Activated T-helper 1 cell treated with anti-CD3 and anti-CD28 coated beads, Interleukin-12 subunit alpha, Interleukin-12 subunit beta, Interleukin-2, Interleukin-4 antibody, amounts not matched to agents 30 ng/mL and 10 ng/mL and 1 ng/mL, durations not matched to agents 14 hours and 24 hours and 36 hours (primary cell): ENCODE data around the gene H2AZ1. TPM values are rescaled to one million over a fixed set of nuclear protein-coding genes. Genes with fewer than 3 reads are reported as not detected.
"Not testable (repeated sequence)": the region's sequence is repeated elsewhere in the genome, so short reads cannot be mapped to it uniquely, and the experiment has no call there.

Source experiments
- DNase-seq: peaks from one replicate; pipeline ENCODE4 v3.0.0; 2021; ENCODE audit warnings: low spot score
- H3K27ac Mint-ChIP-seq: one replicate; pipeline ENCODE4 v1.8.0; 2021; ENCODE audit warnings: mild to moderate bottlenecking, mixed read lengths
- H3K27me3 Mint-ChIP-seq: one replicate; pipeline ENCODE4 v1.8.0; 2022; ENCODE audit warnings: mild to moderate bottlenecking, moderate library complexity, mixed read lengths; ENCODE audit not compliant: insufficient read depth
- H3K36me3 Mint-ChIP-seq: one replicate; pipeline ENCODE4 v1.8.0; 2021; ENCODE audit warnings: low read depth, mixed read lengths
- H3K4me1 Mint-ChIP-seq: one replicate; pipeline ENCODE4 v1.8.0; 2021; ENCODE audit warnings: low read depth, mixed read lengths
- H3K4me3 Mint-ChIP-seq: one replicate; pipeline ENCODE4 v1.8.0; 2021; ENCODE audit warnings: mild to moderate bottlenecking, moderate library complexity, mixed read lengths
- H3K9me3 Mint-ChIP-seq: one replicate; pipeline ENCODE4 v1.8.0; 2021; ENCODE audit warnings: mixed read lengths
- intact Hi-C: fragments of 100-400 bp; cut with micrococcal nuclease; formaldehyde crosslinking; loops from one replicate; pipeline ENCODE4 v1.15.1; 2024
- total RNA-seq: library from RNA; stranded (reverse); gene quantifications from 2 replicates; pipeline ENCODE4 v1.2.3, GENCODE V29; 2022

The H2AZ1 gene
- total RNA-seq, 1 donor from 2014 or later: 447 TPM

DNA sequence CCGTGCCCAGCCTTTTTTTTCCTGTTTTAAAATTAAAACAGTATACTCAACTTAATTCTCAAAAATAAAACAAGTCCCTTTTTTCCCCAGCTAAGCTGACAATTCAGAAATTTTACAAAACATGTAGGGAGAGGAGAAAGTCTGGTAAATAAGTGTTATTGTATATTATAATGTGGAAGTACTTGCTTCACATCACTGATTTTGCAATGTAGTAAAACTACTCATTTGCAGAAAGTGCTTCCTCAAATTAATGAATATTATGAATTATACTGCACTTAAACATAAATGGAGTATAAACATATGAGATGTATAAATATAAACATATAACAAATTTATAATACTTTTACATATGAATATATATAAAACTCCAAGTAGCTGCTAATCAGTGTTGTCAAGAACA is 11.6 kb upstream of the H2AZ1 start:
- H3K4me1 Mint-ChIP-seq: no peaks in the 10 kb centered on the region
- no peaks in the 10 kb centered on the region for H3K36me3 Mint-ChIP-seq
- H3K4me3 Mint-ChIP-seq: no peak overlapping the region
- no peak overlapping the region for H3K27ac Mint-ChIP-seq
- intact Hi-C loops: no loop called here
- no peak for DNase-seq
- H3K27me3 Mint-ChIP-seq: peaks cover 14% of the 10 kb centered on the region
- H3K9me3 Mint-ChIP-seq: peaks cover 7% of the 10 kb centered on the region

DNA sequence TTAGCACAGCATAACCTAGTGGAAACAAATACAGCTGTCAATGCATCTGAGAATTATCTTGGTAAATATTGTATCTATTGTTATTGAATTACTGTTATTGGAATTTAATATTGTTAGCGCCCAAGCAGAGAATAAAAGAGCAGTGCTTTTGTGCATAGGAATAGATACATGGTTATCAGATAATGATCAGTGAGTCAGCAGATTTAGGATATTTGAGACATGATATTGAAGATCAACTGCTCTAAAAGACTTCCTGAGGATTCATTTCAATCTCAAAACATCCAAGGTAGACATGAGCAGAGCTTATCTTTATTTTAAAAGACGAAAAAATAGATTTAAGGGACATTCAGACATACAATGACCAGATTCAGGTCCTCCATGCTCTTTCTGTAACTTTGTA is 10.6 kb upstream of the H2AZ1 start:
- H3K27ac Mint-ChIP-seq: no peak overlapping the region
- intact Hi-C loops: no loop called here
- no peaks in the 10 kb centered on the region for H3K4me1 Mint-ChIP-seq
- no peaks in the 10 kb centered on the region for H3K36me3 Mint-ChIP-seq
- peaks cover 14% of the 10 kb centered on the region for H3K27me3 Mint-ChIP-seq
- no peak overlapping the region for H3K4me3 Mint-ChIP-seq
- DNase-seq: no peak
- H3K9me3 Mint-ChIP-seq: peaks cover 12% of the 10 kb centered on the region

DNA sequence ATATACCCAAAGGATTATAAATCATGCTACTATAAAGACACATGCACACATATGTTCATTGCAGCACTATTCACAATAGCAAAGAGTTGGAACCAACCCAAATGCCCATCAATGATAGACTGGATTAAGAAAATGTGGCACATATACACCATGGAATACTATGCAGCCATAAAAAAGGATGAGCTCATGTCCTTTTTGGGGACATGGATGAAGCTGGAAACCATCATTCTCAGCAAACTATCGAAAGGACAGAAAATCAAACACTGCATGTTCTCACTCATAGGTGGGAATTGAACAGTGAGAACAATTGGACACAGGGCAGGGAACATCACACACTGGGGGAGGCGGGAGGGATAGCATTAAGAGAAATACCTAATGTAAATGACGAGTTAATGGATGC is 8.1 kb upstream of the H2AZ1 start:
- H3K4me1 Mint-ChIP-seq, H3K27ac Mint-ChIP-seq, H3K36me3 Mint-ChIP-seq, DNase-seq, H3K4me3 Mint-ChIP-seq, intact Hi-C loops: not testable (repeated sequence)
- peaks cover 12% of the 10 kb centered on the region for H3K9me3 Mint-ChIP-seq
- peaks cover 12% of the 10 kb centered on the region for H3K27me3 Mint-ChIP-seq

DNA sequence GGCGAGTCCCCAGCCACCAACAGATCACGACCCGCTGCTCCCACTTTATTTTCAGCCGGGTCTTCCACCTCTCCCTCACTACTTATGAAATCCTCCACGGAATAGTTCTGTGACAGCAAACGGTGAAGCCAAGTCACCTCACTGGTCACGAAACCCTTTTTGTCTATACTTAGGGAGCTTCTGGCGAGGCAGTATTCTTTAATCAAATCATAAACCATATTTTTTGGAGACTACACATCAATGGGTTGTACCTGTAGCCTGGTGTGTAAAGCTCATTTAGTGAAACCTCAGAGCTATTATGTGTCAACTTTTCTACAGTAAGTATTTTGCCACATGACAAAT is 809 bp upstream of the H2AZ1 start:
- intact Hi-C loops: loop anchor here (1.0 to 2.0 kb wide), 7 partner anchors 57 to 1808 kb away; partner anchors contain the start of genes DAPP1, EIF4E, LAMTOR3 and PPP3CA
- Mint-ChIP-seq H3K4me3 (no peak overlapping the region), H3K4me1 (peaks cover 17% of the 10 kb centered on the region), H3K27ac (no peak overlapping the region), H3K27me3 (no peaks in the 10 kb centered on the region), H3K36me3 (peaks cover 13% of the 10 kb centered on the region), H3K9me3 (no peaks in the 10 kb centered on the region)
- DNase-seq: no peak

DNA sequence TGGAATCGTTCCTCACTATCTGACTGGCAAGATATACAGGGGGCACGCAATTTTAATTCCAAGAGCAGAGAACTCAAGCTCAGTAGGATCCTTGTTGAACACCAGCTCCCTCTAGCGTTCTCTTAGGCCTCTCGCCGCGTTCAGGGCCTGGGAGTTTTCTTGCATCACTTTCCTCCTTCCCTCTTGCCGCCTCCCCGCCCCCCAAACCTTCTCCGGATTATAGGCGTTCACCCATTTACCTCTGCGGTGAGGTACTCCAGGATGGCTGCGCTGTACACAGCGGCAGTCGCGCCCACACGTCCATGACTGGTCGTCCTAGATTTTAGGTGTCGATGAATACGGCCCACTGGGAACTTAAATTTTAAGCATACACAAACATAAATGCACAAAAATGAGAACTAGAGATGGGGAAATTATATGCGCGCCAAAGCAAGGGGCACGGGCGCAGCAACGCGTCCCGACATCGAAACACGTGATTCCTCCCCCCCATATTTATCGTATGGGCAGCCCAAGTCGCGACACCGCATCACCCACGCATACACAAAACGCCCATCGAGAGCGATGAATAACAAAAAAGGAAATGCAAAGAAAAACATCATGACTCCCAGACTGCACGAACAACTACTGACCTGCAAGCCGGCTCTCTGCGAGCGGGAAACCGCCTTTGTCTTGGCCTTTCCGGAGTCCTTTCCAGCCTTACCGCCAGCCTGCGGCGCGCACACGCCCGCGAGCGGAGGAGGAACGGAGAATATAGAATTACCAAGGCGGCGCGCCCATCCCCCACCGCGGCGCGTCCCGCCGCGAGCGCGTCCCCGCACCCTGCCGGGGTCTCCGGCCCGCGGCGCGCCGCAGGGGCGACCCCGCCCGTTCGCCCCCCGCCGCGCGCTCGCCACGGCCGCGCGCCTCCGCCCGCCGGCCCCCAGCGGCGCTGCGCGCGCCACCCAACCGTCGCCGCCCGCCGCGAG is 759 bp downstream of the H2AZ1 start:
- intact Hi-C loops: loop anchor here (1.0 to 10.0 kb wide), 11 partner anchors 37 to 1685 kb away; partner anchors contain the start of gene RAP1GDS1
- peaks cover 30% of the 10 kb centered on the region for H3K4me1 Mint-ChIP-seq
- H3K36me3 Mint-ChIP-seq: peaks cover 26% of the 10 kb centered on the region
- no peaks in the 10 kb centered on the region for H3K9me3 Mint-ChIP-seq
- no peak overlapping the region for H3K4me3 Mint-ChIP-seq
- peak; percentile 82 for DNase-seq
- no peaks in the 10 kb centered on the region for H3K27me3 Mint-ChIP-seq
- H3K27ac Mint-ChIP-seq: no peak overlapping the region

DNA sequence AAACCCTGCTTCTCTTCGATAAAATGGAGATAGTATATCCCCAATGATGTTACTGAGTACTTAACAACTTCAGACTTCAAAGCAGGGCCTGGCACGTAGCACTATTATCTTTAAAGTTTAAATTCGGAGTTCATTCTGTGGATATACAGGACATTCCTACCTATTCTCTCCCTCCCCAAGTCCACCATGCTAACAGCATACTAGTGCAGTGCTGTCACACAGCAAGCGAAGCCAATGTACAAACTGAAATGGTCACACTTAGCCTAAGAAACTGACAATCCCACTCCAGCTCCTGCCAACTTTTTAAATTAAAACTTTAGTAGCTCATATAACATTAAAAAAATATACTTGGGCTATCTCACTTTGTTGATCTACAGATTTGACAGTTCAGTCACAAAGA is 2.5 kb downstream of the H2AZ1 start:
- H3K27ac Mint-ChIP-seq: peak overlapping the region; percentile 98
- no peak overlapping the region for H3K4me3 Mint-ChIP-seq
- H3K9me3 Mint-ChIP-seq: no peaks in the 10 kb centered on the region
- DNase-seq: no peak
- H3K36me3 Mint-ChIP-seq: peaks cover 41% of the 10 kb centered on the region
- intact Hi-C loops: loop anchor here (2.0 to 10.0 kb wide), 10 partner anchors 35 to 1683 kb away; partner anchors contain the start of genes METAP1 and RAP1GDS1
- H3K4me1 Mint-ChIP-seq: peaks cover 48% of the 10 kb centered on the region
- no peaks in the 10 kb centered on the region for H3K27me3 Mint-ChIP-seq

DNA sequence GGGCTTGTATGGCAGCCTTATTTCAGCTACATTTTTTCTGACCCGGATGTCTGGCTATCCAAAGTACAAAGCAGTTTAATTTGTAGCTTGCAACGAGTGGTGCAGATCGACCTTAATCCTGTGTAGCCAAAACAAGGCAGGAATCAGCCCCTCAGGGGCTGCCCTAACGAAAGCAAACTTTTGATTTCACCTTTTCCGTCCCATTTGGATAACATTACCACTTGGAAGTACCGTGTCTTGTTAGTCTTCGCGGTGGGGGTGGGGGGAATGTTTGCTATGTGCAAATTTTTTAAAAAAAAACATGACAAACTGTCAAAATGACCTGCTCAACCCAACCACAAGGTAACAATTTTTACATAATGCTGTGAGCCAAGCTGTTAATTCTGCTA is 2.9 kb downstream of the H2AZ1 start:
- no peak for DNase-seq
- H3K27ac Mint-ChIP-seq: peak overlapping the region; percentile 98
- H3K36me3 Mint-ChIP-seq: peaks cover 40% of the 10 kb centered on the region
- no peaks in the 10 kb centered on the region for H3K9me3 Mint-ChIP-seq
- no peak overlapping the region for H3K4me3 Mint-ChIP-seq
- H3K27me3 Mint-ChIP-seq: no peaks in the 10 kb centered on the region
- H3K4me1 Mint-ChIP-seq: peaks cover 50% of the 10 kb centered on the region
- intact Hi-C loops: loop anchor here (2.0 to 10.0 kb wide), 9 partner anchors 35 to 1682 kb away; partner anchors contain the start of genes METAP1 and RAP1GDS1

DNA sequence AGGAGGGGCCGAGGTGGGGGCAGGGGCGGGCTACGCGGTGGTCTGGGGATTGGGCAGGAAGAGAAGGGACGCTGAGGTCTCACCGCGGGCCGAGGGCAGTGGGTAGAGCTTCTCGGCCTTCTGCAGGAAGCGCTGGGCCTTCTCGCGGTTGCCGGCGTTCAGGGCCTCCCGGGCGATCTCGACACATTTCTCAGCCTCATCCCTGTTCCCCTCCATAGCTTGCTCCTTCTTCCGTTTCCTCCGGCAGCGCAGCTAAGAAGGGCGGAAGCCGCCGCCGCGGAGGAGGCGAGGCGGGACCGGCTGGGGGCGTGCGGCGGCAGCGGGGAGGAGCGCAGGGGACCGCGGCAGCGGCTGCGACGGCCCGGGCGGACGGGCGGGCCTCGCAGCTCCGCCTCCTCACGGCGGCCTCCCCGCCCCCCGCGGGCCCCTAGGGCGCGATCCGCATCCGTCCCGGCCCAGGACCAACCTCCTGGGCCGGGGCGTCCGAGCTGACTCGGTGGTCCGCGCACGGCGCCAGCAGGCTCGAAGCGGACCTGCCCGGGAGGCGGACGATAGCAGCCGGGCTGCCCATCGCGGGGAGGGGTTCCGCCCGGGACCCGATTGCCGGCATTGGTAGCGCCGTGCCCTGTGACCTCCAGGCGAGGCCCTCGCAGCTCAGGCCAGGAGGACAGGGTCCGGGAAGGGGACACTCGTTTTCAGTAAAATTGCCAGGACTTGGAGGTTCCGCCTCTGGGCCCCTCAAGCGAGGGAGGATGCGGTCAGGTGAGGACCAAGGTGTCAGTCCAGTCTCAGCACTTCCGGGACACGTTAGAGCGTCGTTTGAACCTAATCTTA is 3.5 kb downstream of the H2AZ1 start, which contains the start of gene DNAJB14:
DNAJB14 (minus strand) TSS at position 263 of the 834 bp plus-strand sequence; CDS start at position 216, 47 bp downstream.
- DNase-seq: peak; percentile 83
- Mint-ChIP-seq H3K9me3 (no peaks in the 10 kb centered on the region), H3K27me3 (no peaks in the 10 kb centered on the region), H3K36me3 (peaks cover 40% of the 10 kb centered on the region), H3K4me1 (peaks cover 50% of the 10 kb centered on the region), H3K4me3 (peak within 1 kb of the TSS; percentile 100), H3K27ac (peak within 1 kb of the TSS; percentile 98)
- intact Hi-C loops: loop anchor here (1.0 to 10.0 kb wide), 11 partner anchors 34 to 1682 kb away; partner anchors contain the start of genes DAPP1, LAMTOR3, METAP1 and RAP1GDS1

DNA sequence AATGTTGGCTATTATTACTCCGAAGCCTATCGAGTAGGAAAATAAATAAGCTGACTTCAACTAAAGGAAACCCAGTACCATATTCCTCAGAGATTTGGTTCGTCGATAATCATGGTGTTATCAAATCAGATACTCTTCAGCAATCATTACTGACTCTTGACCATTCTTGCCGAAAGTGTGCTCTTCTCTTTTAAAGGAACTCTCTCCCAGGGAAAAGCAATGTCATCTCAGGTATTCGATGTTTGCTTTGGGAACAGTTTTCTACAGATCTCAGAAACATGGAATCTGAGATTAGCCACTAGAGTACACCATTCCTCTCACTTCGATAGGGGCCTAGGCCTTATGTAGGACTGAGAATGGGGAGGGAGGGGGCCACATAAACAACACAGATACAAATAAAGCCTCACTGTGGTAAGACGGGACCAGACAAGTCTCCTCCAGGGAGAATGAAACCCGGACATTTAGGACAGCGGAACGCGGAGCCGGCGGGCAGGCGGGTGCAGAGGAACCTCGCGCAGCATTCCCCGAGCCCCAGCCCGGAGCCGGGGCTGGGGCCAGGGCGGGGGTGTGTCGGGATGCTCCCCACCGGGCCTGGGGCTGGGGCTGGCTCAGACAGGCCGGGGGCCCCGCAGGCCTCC is 4.2 kb downstream of the H2AZ1 start:
- Mint-ChIP-seq H3K27ac (peak overlapping the region; percentile 98), H3K4me1 (peaks cover 57% of the 10 kb centered on the region), H3K27me3 (no peaks in the 10 kb centered on the region), H3K4me3 (peak overlapping the region; percentile 100), H3K36me3 (peaks cover 45% of the 10 kb centered on the region), H3K9me3 (no peaks in the 10 kb centered on the region)
- intact Hi-C loops: loop anchor here (1.0 to 10.0 kb wide), 11 partner anchors 34 to 1681 kb away; partner anchors contain the start of genes DAPP1, LAMTOR3, METAP1 and RAP1GDS1
- no peak for DNase-seq

DNA sequence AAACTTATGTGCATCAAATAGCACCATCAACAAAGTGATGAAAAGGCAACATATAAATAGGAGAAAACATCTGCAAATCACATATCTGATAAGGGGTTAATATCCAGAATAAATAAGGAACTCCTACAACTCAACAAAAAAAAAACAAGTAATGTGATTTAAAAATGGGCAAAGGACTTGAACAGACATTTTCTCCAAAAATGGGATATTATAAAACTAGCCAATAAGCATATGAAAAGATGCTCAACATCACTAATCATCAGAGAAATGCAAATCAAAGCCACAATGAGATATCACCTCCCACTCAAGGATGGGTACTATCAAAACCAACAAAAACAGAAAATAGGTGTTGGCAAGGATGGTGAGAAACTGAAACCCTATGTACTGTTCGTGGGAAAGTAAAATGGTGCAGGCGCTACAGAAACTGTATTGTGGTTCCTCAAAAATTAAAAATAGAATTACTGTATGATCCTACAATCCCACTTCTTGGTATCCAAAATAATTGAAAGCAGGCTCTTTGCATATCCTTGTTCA is 6.1 kb downstream of the H2AZ1 start:
- intact Hi-C loops: loop anchor here (10.0 kb wide), 3 partner anchors 1279 to 1679 kb away; partner anchors contain the start of gene RAP1GDS1
- Mint-ChIP-seq H3K4me3 (peak overlapping the region; percentile 100), H3K27ac (no peak overlapping the region)

DNA sequence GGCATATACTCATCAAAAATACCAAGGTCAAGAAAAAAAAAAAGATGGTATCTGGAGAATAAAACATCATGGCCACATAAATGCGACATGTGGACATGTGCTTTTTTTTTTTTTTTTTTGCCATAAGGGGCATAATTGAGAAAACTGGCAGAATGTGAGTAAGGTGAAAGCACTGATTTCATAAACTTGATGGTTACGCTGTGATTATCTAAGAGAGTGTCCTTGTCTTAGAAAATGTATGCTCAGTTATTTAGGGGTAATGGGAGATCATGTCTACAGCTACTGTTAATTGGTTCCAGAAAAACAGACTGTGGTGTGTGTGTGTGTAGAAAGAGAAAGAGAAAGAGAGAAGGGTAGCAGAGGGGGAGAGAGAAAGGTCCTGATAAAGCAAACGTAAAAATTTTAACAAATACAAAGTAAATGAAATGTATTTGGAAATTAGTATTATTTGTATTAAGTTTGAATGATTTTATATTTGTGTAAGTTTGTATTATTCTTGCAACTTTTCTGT is 11.8 kb downstream of the H2AZ1 start:
- intact Hi-C loops: no loop called here
- peak overlapping the region; percentile 46 for H3K27ac Mint-ChIP-seq
- H3K4me1 Mint-ChIP-seq: peaks cover 21% of the 10 kb centered on the region
- H3K27me3 Mint-ChIP-seq: no peaks in the 10 kb centered on the region
- peaks cover 19% of the 10 kb centered on the region for H3K9me3 Mint-ChIP-seq
- H3K36me3 Mint-ChIP-seq: peaks cover 42% of the 10 kb centered on the region
- no peak for DNase-seq
- H3K4me3 Mint-ChIP-seq: no peak overlapping the region

More for the DNA sequence above, 6.1 kb downstream of the H2AZ1 start:
- H3K9me3 Mint-ChIP-seq: no peaks in the 10 kb centered on the region
- no peak for DNase-seq
- H3K27me3 Mint-ChIP-seq: no peaks in the 10 kb centered on the region
- peaks cover 62% of the 10 kb centered on the region for H3K4me1 Mint-ChIP-seq
- peaks cover 48% of the 10 kb centered on the region for H3K36me3 Mint-ChIP-seq

DNA sequence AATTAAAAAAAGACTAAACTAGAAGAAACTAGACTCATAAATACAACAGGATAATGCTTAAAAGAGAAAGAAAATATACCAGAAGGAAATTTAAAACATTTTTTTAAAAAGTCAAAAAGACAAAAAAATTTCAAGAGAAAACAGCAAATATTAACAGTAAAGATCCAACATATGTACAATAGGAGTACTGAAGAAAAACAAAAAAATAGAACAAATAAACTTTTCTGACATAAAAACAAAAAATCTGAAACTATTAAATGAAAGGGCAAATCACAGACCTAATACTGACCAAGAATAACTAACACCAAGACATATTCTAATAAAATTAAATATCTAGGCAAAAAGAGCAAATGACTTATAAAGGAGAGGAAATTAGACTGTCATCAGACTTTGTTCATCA is 15.2 kb downstream of the H2AZ1 start:
- DNase-seq: no peak
- Mint-ChIP-seq H3K4me3 (no peak overlapping the region), H3K9me3 (peaks cover 19% of the 10 kb centered on the region), H3K27me3 (no peaks in the 10 kb centered on the region), H3K4me1 (peaks cover 14% of the 10 kb centered on the region), H3K27ac (no peak overlapping the region), H3K36me3 (peaks cover 52% of the 10 kb centered on the region)
- intact Hi-C loops: no loop called here
